Measurements from ENCODE around the gene KIAA0408.
"Not testable (repeated sequence)": the region's sequence is repeated elsewhere in the genome, so short reads cannot be mapped to it uniquely, and the experiment has no call there.

Gene KIAA0408

DNA sequence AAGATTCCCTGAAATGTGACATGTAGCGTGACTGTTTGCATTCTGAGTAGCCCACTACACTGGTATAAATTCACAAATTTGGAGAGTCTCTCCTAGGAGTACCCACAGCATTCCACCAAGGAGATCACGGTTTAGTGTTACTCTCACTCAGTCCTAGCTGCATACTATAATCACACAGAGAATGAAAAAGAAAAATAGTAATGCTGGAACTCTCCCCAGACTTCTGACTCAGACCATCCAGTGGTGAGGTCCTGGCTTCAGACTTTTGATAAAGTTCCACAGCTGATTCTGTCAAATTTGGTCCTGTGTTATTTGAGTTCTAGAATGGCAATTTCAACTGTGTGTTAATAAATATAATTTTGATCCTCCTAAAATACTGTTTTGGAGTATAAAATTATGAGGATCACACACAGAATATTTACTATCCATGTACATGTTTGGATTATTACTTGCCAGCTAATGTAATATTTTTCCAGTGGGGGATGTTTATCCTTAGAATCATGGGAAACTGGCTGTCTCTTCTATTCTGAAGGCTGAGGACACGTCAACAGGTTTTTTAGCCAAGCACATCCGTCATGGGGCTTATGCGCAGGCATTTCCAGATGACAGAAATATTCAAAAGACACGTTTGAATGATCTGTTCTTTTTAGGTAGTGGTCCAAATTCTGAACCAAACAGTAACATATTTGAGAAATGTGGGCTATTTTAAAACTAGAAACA, 5.1 kb upstream of the KIAA0408 start:
- no peak for DNase-seq (ENCODE audit: insufficient read length, low spot score)
- FAIRE-seq = no peak

DNA sequence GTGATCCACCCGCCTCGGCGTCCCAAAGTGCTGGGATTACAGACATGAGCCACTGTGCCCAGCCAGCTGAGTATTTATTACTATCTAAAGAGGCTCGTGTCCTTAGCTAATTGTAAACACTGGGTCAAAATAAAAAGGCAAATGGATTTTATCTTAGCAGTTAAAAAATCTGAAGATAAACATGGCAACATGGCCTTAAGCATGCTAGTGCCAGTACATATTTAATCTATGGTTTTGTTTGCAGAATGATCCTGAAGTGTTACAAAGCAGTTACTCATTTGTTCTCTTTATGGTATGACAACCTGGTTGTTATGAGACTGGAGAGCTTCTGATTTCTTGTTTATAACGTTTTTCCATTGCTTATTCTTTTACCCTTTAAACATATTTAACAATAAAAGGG, 3.9 kb upstream of the KIAA0408 start:
- FAIRE-seq = no peak
- no peak for DNase-seq (ENCODE audit: insufficient read length, low spot score)

DNA sequence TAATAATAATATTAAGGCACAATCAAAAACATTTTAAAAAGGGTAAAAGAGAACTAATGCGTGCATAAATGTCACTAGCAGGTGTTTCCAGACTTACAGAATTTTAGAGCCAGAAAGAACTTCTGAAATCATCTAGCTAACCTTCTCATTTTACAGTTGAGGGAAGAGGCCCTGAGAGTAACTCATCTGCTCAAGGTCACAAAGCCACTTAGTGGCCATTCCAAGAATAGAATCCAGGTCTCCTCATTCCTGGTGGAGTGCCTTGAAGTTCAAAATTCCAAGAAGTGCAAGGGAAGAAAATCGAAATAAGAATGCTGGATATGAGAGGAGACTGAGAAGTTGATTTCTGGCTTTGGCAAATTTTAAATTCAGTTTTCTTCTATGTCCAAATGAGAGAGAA, 3.2 kb upstream of the KIAA0408 start:
- no peak for FAIRE-seq
- no peak for DNase-seq (ENCODE audit: insufficient read length, low spot score)

DNA sequence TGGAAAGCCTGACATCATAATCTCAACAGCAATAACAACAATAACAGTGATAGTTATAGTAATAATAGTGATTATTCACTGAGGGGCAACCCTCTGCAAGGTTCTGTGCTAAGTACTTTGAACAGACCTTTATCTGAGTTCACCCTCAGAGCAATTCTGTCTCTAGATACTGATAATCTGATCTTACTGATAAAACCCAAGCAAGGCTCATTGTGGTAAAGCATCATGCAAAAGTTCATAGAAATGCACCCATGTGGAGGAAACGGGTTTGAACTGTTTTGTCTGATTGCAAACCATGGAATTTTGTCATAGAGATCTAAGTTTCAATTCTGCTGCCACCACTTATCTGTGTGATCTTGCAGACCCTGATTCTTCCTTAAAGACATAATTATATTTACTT, 1.3 kb upstream of the KIAA0408 start:
- no peak for DNase-seq (ENCODE audit: insufficient read length, low spot score)
- FAIRE-seq = no peak

DNA sequence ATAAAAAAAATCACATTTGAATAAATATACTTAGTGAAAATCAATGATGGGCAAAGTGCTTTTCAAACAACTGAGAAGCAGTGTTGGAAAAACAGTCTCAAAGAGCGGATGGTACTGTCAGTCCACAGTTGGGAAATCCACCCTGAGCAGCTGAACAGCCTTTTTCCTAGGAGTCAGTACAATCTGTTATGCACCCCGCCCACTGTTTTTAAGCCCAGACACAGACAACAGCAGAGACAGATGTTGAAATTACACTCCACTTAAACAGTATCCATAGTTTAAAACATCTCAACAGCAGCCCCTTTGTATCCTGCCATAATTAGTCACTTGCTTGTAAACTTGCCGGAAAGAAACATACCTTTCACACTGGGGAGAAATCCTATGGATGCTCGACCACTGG, 372 bp downstream of the KIAA0408 start:
- DNase-seq (ENCODE audit: insufficient read length, low spot score) = no peak
- FAIRE-seq = no peak

DNA sequence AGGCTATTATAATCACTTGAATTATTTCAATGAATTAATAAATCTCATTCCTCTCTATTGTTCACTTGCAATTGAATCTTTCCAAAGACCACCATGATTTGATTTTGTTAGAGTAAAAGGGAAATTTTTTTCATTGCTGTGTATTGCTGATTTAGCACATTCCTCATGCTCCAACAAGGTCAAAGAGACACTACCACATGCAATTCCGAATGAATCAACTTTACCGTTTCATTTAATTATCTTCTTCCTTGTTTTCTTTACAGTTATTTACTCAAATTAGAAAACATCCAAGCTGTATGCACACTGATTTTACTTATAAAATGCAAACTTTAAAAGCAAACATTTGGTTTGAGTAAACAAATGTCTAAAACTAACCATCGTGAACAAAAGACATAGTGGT, 967 bp downstream of the KIAA0408 start:
- FAIRE-seq (no peak), DNase-seq (ENCODE audit: insufficient read length, low spot score) (no peak)

DNA sequence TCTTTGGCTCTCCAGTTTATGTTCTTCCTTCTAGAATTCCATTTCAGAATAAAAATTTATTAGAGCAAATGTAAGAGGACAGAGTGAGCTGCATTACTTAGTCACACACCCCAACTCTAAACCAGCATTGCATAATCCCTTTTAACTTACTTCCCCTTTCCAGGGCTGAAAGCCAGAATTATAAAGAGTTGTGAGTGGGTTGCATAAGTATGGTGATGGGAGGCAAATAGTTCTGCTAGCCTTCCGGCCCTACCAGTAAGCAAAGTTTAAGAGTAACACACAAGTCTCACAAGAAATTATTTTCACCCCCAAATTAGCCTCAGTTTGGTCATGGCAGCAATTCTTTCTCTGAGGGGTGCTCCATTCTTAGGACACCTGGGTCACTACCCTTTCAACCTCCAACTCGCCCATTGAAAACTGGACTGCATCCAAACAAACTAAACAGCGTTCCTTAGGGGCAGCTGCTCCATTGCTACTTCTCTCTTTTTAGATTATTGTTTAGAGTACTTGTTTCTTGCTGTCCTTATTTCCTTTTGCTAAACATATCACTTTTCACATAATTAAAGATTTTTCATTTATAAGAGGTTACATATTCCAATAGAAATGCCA, 1.6 kb downstream of the KIAA0408 start:
- FAIRE-seq (no peak), DNase-seq (ENCODE audit: insufficient read length, low spot score) (no peak)

DNA sequence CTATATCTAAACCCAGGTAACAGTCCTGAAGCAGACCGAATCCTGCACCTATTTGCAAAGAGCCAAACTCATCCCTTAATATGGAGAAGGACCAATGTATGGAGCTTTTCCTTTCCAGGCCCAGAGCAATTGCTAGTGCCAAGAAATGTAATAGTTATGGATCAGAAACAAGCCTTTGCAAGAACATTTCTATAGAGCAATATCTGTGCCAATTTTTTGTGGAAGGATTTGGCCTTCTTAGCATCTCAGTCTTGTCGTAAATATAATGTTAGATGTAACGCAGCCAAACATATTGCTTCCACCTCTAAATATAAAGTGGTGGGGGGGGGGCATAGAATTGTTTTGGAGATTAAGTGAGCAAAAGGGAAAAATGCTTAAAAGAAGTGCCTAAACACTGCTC, 2.7 kb downstream of the KIAA0408 start:
- FAIRE-seq (no peak), DNase-seq (ENCODE audit: insufficient read length, low spot score) (no peak)

DNA sequence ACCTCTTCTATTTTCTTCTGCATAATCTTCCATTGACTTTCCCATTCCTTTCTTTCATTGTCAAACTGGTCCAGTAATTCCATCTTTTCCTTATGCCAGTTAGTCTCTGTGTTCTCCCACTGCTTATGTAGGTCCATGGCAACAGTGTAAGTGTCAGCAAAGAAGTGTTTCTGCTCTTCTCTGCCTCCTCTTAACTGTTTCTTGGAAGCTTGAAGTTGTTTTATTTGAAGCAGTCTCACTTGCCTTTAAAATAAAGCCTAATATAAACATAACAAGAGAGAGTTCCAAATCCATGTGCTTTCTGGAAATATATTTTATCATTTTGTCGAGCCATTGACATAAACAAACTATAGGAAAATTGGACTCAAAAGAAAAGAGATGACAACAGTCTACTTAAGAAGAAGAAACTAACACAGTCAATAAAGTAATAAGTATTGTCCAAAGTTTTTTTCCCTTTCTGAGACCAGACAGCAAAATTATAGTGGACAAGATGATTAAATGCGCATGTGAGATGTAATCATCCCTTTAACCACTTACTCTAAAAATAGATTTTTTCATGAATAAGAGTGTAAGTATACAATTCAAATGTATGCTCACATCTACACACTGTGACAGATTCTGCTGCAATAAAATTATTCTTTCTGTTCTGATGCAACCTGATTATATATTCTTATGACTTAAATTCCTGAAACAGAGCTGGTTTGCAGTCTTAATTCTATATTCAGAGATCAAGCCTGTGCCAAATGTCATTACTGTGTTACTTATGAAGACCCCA, 5.2 kb downstream of the KIAA0408 start:
- DNase-seq (ENCODE audit: insufficient read length, low spot score) = no peak
- no peak for FAIRE-seq

DNA sequence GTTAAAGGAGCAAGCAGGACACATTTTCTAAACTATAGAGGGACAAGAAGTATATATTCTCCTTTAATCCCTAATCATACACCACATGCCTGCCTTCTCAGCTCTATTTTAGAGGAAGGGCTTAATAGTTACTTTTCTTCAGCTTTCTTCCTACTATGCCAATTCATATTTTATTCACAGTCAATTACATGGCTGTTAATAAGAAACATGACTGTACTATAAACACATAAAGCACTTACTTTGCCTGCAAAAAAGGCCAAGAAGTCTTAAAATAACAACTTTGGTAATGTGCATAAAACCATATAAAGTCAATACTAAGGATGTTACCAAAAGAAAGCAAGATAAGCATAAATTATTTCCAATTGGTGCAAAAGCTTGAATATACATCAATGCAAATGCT, 6.4 kb downstream of the KIAA0408 start:
- no peak for FAIRE-seq

DNA sequence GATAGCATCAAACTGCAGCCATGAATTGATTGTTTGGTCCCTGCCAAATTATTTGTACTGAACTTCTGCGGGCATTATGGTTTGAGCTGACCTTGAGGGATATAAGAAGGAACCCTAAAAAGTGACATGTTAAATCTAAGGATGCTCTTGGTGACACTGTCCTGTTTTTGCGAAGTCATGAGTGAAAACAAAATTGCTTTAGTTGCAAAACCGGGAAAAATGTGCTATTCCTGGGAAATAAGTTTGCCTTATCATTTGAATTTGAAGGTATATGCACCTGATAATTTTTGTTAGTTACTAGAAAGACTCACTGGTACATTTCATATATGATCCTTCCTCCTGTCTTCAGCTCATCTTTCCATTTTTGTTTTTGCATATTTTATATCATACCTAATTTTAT, 7.8 kb downstream of the KIAA0408 start:
- DNase-seq (ENCODE audit: insufficient read length, low spot score) (no peak), FAIRE-seq (no peak)

More for the DNA sequence above, 6.4 kb downstream of the KIAA0408 start:
- no peak for DNase-seq (ENCODE audit: insufficient read length, low spot score)

DNA sequence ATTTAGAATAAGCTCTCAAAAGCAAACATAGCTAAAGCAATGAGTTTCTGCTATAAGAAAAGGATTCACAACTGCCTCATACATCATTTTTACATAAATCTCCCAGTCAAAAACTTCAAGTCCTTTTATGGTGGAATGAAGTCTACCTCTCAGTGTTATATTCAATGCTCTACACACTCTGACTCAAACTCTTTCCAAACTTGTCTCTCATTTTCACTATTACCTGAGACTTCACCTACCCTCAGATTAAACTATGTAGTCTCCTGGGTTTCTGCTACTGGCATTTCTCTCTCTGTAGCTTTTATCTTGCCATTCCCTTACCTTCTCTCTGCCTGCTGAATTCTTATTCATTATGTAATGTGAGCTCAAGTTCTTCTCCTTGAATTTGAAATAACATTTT, 11.4 kb downstream of the KIAA0408 start:
- FAIRE-seq (no peak), DNase-seq (ENCODE audit: insufficient read length, low spot score) (no peak)

DNA sequence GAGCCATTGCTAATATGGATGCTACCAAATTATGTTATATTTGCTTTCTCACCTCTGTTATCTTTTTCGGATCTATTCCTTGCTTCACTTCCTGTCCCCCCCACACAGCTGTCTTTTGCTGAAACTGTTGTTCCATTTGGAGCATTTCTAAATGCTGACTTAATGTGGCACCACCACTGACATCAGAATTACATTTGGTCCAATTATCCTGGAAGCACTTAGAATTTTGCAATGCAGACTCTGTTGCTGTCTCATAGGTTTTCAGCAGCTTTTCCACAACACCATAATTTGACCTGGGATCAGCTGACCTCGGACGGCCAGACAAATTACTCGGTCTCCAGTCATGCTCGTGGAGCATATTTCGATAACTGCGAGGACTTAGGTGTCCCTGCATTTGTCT, 12.8 kb downstream of the KIAA0408 start:
- FAIRE-seq = no peak
- no peak for DNase-seq (ENCODE audit: insufficient read length, low spot score)

DNA sequence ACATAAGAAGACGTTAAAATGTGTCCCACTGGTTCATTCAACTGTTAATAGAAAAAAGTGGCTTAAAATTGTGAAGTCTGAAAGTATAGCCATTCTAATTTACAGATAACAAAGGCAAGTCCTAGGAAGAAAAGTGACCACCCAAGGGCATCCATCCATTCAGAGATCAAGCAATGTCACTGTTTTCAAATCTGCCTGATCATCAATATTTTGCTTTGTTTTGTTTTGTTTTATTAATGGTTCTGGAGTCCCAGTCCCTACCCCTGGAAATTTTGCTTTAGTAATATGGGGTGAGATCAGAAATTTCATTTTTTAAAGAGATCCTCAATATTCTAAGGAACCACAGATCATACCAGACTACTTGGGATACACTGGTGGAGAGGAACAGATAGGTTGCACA, 17.3 kb downstream of the KIAA0408 start:
- no peak for DNase-seq (ENCODE audit: insufficient read length, low spot score)
- FAIRE-seq = no peak

DNA sequence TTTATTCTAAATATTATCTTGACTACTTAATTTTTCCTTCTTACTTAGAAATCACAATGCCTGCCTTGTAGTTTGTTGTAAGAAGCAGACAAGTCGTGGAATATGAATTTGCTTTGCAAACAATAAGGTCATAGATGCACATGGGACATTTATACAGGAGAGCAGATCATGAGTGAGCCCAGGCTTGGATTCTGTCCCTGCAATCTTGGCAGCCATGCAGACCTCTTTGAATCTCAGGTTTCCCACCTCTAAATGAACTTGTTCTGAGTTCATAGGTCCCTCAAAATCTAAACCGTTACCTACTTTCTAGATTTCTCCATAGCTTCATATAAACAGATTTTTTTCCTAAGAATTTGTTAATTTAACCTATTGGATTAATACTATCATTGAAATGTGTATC, 19.5 kb downstream of the KIAA0408 start:
- DNase-seq (ENCODE audit: insufficient read length, low spot score) (no peak), FAIRE-seq (no peak)

DNA sequence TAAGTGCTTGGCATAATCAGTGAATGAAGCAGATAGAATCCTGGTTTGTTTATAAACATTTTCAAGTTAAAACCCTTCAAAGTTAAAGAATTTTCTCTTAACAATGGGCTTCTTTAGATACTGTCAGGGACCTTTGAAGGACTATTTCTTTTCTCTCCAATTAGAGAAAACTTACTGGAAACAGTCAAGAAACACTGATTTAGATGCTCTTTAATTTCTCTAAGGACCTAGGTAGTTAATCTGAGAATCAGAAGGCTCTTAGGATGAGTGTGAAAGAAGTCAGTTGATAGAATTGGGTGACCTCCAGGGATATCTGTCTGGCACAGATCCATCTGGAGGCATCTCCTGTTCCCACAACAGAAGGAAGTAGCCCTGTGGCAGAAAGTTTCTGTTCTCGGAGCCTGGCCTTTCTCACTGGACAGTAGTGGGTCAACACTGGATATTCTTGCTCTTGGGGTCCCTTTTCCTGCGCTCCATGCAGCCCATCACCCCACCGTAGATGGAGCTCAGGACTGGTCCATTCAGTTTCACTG, 22.5 kb downstream of the KIAA0408 start:
- FAIRE-seq (no peak), DNase-seq (ENCODE audit: insufficient read length, low spot score) (no peak)

DNA sequence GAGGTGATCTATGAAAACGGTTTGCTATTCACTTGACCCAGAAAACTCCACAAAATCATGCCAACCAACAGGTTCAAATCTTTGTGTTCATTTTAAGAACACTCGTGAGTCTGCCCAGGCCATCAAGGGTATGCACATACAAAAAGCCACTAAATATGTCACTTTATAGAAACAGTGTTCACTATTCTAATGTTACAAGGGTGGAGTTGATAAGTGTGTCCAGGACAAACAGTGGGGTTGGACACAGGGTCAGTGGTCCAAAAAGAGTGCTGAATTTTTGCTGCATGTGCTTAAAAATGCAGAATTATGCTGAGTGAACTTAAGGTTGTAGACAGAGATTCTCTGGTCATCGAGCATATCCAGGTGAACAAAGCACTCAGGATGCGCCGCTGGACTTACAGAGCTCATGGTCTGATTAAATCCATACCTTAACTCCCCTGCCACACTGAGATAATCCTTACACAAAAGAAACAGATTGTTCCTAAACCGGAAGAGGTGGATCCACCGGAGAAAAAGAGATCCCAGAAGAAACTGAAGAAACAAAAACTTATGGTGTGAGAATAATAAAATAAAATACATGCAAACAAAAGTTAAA, 23.5 kb downstream of the KIAA0408 start:
- DNase-seq (ENCODE audit: insufficient read length, low spot score) (no peak), FAIRE-seq (no peak)

DNA sequence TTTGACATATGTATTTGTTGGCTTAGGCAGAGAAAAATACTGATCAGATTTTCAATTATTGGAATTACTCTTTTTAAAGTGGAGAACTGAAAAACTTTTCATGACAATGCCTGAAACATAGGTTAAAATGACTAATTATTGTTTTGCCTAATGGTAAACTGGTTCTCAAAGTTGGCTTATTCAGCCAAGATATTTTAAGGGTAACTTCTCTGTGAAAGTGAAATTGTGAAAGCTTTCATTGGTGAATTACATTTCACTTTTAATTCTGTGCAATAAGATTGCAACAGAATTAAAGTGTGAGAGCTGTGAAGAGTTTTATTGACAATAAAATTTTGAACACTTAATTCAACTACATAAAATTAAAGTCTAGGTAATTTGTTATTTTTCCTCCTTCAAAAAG, 24.5 kb downstream of the KIAA0408 start:
- DNase-seq (ENCODE audit: insufficient read length, low spot score) (no peak), FAIRE-seq (no peak)

DNA sequence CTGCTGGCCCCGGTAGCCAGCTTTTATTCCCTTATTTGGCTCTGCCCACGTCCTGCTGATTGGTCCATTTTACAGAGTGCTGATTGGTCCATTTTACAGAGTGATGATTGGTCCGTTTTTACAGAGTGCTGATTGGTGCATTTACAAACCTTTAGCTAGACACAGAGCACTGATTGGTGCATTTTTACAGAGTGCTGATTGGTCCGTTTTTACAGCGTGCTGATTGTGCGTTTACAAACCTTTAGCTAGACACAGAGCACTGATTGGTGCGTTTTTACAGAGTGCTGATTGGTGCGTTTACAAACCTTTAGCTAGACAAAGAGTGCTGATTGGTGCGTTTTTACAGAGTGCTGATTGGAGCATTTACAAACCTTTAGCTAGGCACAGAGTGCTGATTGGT, 30.6 kb downstream of the KIAA0408 start:
- FAIRE-seq; DNase-seq (ENCODE audit: insufficient read length, low spot score): not testable (repeated sequence)

DNA sequence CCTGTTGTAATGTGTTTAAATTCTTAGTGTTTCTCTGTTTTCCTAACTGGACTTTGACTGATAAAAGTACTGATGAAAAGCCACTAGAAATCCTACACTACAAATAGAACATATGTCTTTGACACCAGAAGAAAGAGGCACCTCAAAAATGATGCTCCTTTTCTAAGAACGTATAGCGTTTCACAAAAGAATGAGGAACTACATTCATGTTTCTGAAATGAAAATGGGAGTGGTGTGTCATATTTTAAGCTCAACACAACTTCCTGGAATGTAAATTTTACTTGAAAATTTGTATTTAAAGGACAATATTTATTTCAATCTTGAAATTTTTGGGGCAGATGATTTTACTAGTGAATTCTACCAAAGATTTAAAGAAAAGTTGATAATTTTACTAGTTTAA, 35.3 kb downstream of the KIAA0408 start:
- no peak for FAIRE-seq
- DNase-seq (ENCODE audit: insufficient read length, low spot score) = no peak

DNA sequence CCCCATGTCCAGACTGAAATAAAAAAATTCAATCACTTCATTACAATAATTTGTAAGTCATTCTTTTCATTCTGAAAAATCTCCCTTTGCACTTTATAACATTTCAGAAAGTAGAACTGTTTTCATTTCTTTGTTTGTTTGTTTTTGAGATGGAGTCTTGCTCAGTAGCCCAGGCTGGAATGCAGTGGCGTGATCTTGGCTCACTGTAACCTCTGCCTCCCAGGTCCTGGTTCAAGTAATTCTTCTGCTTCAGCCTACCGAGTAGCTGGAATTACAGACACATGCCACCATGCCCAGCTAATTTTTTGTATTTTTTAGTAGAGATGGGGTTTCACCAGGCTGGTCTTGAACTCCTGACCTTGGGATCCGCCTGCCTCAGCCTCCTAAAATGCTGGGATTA, 38.0 kb downstream of the KIAA0408 start:
- DNase-seq (ENCODE audit: insufficient read length, low spot score); FAIRE-seq: not testable (repeated sequence)
